Mesodermal cell (in vitro differentiated cells): ENCODE measurements around the gene AP2B1.

Source experiments
- H3K27ac ChIP-seq: 2 replicates; pipeline ENCODE4 v1.7.0; 2013; ENCODE audit warnings: mild to moderate bottlenecking, low read depth, low read length, moderate library complexity; ENCODE audit not compliant: severe bottlenecking
- H3K36me3 ChIP-seq: 2 replicates; pipeline ENCODE4 v1.7.1; 2013; ENCODE audit warnings: mild to moderate bottlenecking, low read length, moderate library complexity; ENCODE audit not compliant: control insufficient read depth, insufficient read depth
- H3K4me1 ChIP-seq: one replicate; pipeline ENCODE4 v1.7.1; 2013; ENCODE audit warnings: mild to moderate bottlenecking, low read length; ENCODE audit not compliant: insufficient read depth, control insufficient read depth, poor library complexity, severe bottlenecking
- H3K4me3 ChIP-seq: 2 replicates; pipeline ENCODE4 v1.7.0; 2013; ENCODE audit warnings: low read length, control low read depth, mild to moderate bottlenecking; ENCODE audit not compliant: insufficient read depth, poor library complexity, severe bottlenecking; ENCODE audit errors: extremely low read depth
- H3K9me3 ChIP-seq: 2 replicates; pipeline ENCODE4 v1.7.1; 2013; ENCODE audit warnings: mild to moderate bottlenecking, low read length, moderate library complexity; ENCODE audit not compliant: control insufficient read depth
- WGBS, 2 experiments: methylation state at CpG; one replicate each; pipeline ENCODE4 v1.1.5; 2013; ENCODE audit warnings: missing lambda C conversion rate in 2 of 2; ENCODE audit not compliant: insufficient coverage in 2 of 2; 5-methylcytosine and 5-hydroxymethylcytosine counted together

The AP2B1 gene

DNA sequence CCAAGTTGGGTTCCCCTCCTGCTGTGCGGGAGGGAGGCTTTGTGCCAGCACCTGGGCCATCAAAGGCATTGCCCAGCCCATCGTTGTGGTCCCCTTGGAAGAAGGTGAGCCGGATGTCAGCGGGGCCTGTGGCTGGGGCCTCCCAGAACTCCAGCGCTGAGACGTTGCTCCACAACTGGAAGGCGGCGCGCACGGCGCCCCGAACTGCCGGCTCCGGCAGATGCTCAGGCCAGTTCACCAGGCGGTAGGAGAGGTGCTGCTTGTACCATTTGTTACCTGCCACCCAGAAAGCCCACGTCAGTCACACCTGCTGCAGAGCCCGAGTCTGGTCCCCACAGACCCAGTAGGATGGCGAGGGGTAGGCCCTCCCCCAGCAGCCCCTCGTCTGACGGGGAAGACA lies 186.0 kb downstream of the AP2B1 start:
- 95 to 96% methylated on average over 19 to 20 of the region's 20 CpGs for WGBS, 2 experiments
- no peaks in the 10 kb centered on the region for H3K36me3 ChIP-seq
- no peak overlapping the region for H3K4me3 ChIP-seq
- H3K27ac ChIP-seq: no peak overlapping the region
- peaks cover 16% of the 10 kb centered on the region for H3K4me1 ChIP-seq
- H3K9me3 ChIP-seq: no peaks in the 10 kb centered on the region

DNA sequence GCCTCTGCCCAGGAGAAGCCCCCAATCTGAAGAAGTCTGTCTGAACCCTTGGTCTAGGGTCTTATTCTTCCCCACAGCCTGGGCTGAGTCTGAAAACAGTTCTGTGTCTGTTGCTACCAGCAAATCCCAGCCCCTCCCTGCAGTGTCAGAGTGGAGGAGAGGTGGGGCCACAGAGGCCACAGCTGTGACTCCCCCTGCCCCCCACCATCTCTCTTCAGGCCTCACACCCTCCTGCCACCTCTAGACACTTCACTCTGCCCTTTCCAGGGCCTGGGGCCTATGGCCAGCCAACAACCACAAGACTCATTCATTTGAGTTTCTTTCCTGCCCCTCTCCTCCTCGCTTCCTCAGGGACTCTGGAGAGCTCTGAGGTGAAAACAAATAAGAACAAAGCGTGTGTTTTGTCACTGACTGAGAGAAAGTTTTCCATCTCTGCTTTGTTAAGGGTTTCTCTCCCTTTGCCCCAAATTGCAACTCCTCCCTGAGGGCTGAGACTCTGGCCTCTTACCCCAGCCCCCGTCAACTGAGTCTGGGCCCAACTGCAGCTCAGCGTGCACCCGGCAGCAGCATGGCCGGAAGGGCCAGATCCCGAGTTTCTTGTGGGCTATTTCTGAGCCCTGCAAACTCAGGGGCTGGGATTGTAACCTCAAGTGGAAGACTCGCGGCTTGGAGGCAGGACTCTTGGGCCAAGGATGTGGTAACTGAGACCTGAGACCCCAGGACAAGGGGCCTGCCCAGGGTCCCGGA lies 186.7 kb downstream of the AP2B1 start:
- peak overlapping the region; percentile 49 for H3K27ac ChIP-seq
- no peak overlapping the region for H3K4me3 ChIP-seq
- WGBS, 2 experiments: 86 to 88% methylated on average over 8 to 10 of the region's 10 CpGs
- no peaks in the 10 kb centered on the region for H3K9me3 ChIP-seq
- H3K4me1 ChIP-seq: peaks cover 18% of the 10 kb centered on the region
- no peaks in the 10 kb centered on the region for H3K36me3 ChIP-seq

DNA sequence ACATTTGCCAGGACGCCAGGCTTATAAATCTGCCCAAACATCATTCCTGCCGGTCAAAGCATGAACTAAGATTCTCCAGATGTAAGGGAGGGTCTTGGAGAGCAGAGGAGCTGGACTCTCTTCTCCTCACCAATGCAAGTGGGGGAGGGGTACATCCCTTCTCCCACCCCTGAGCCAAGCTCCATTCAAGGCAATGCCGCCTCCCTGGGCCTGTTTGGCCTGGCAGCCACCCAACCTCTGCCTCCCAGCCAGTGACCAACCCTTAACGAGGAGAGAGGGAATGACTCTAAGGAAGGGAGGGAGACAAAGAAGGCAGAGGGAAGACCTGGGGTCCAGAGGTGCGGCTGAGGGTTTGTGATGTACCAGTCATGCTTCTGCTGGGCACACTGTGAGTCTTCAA lies 187.4 kb downstream of the AP2B1 start:
- no peak overlapping the region for H3K27ac ChIP-seq
- peaks cover 19% of the 10 kb centered on the region for H3K4me1 ChIP-seq
- WGBS, 2 experiments: 88 to 100% methylated on average over 1 to 4 of the region's 5 CpGs
- no peaks in the 10 kb centered on the region for H3K36me3 ChIP-seq
- no peaks in the 10 kb centered on the region for H3K9me3 ChIP-seq
- no peak overlapping the region for H3K4me3 ChIP-seq

DNA sequence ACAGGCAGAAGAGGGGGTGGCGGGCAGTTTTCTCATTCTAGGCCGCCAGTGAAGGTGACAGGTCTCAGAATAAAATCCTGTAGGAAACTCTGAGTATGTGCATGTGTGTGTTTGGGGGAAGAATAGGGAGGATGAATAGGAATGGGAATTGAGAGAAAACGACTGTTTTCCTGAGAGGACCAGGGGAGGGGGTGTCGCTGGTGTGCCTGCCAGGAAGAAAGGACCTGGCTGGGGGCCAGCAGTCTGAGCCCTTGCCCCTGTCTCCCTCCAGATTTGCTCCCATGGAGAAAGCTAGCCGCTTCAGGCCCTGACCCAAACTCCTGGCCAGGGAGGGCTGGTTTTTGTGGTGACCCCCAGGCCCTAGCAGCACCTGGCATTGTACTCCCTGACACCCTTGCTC lies 187.9 kb downstream of the AP2B1 start:
- H3K27ac ChIP-seq: no peak overlapping the region

DNA sequence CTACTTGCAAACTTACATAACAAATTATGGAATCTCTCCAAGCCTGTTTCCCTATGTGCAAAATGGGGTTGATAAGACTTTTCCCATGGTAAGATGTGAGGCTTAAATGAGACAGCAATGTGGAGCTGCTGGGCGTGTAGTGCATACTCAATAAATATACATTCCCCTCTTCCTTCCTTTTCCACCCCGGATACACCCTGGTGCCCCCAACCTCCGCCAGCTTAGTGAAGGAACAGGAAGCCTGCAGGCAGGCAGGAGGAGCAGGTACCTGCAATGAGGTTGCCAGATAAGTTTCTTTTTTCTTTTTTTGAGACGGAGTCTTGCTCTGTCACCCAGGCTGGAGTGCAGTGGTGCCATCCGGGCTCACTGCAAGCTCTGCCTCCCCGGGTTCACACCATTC lies 188.5 kb downstream of the AP2B1 start:
- H3K27ac ChIP-seq: no peak overlapping the region
- no peaks in the 10 kb centered on the region for H3K36me3 ChIP-seq
- no peaks in the 10 kb centered on the region for H3K9me3 ChIP-seq
- WGBS, 2 experiments: 86 to 94% methylated on average over 3 of the region's 6 CpGs
- peaks cover 19% of the 10 kb centered on the region for H3K4me1 ChIP-seq
- no peak overlapping the region for H3K4me3 ChIP-seq

More for the DNA sequence above, 187.9 kb downstream of the AP2B1 start:
- no peaks in the 10 kb centered on the region for H3K9me3 ChIP-seq
- H3K36me3 ChIP-seq: no peaks in the 10 kb centered on the region
- H3K4me1 ChIP-seq: peaks cover 19% of the 10 kb centered on the region
- WGBS, 2 experiments: 79 to 81% methylated on average over 2 to 4 of the region's 5 CpGs
- no peak overlapping the region for H3K4me3 ChIP-seq
